ENCODE results near the gene OMP.

Gene OMP

GRCh38 chr11:77075425-77075905 is 27.2 kb upstream of the OMP start:
- Histone ChIP-seq H3K4me3 (ENCODE audit: low read depth, low read length) (no peak overlapping the region), H3K36me3 (ENCODE audit: control insufficient read depth in 2 of 2, insufficient read depth in 1 of 2, low read length in 2 of 2) (no peaks in the 10 kb centered on the region), H3K27ac (ENCODE audit: extremely low read depth, low read depth, low read length) (no peak overlapping the region), H3K9me3 (ENCODE audit: control insufficient read depth, insufficient read depth, low read depth, low read length) (no peaks in the 10 kb centered on the region), H3K4me1 (ENCODE audit: control insufficient read depth, insufficient read depth, low read length) (no peaks in the 10 kb centered on the region)
- POLR2A ChIA-PET = no interaction called here
- TF ChIP-seq ZNF248 (tag by site-specific recombination; IDR thresholded peaks at IDR 0.05) (no peak), KLF16 (tag by site-specific recombination; IDR thresholded peaks at IDR 0.05) (no peak), IKZF3 (tag by site-specific recombination; IDR thresholded peaks at IDR 0.05) (no peak), ZBTB6 (tag by site-specific recombination; IDR thresholded peaks at IDR 0.05) (no peak), ZNF529 (tag by site-specific recombination; IDR thresholded peaks at IDR 0.05; ENCODE audit: insufficient replicate concordance) (no peak), ZBTB8A (tag by site-specific recombination; IDR thresholded peaks at IDR 0.05) (no peak), ZNF660 (tag by site-specific recombination; IDR thresholded peaks at IDR 0.05) (no peak), ZNF138 (tag by site-specific recombination; IDR thresholded peaks at IDR 0.05; ENCODE audit: borderline replicate concordance) (no peak), ZNF354C (tag by site-specific recombination; IDR thresholded peaks at IDR 0.05; ENCODE audit: borderline replicate concordance, low read depth) (no peak), ZNF23 (tag by site-specific recombination; IDR thresholded peaks at IDR 0.05; ENCODE audit: borderline replicate concordance) (no peak), ZNF175 (tag by site-specific recombination; IDR thresholded peaks at IDR 0.05) (no peak), REPIN1 (tag by site-specific recombination; IDR thresholded peaks at IDR 0.05; ENCODE audit: low read depth) (no peak), ZNF768 (tag by site-specific recombination; IDR thresholded peaks at IDR 0.05) (no peak), ZNF221 (tag by site-specific recombination; IDR thresholded peaks at IDR 0.05; ENCODE audit: borderline replicate concordance) (no peak), ZBTB17 (tag by site-specific recombination; IDR thresholded peaks at IDR 0.05) (no peak), SCRT2 (tag by site-specific recombination; IDR thresholded peaks at IDR 0.05) (no peak), ZBTB26 (tag by site-specific recombination; optimal IDR thresholded peaks at IDR 0.05) (no peak)
- CTCF ChIA-PET = interaction anchor here (0.6 to 1.1 kb wide), 4 partner anchors 15 to 353 kb away, joined by 3 to 7 read pairs (median 4); no protein-coding TSS in a partner anchor

GRCh38 chr11:77079666-77080065 is 23.0 kb upstream of the OMP start:
- Histone ChIP-seq H3K4me1 (ENCODE audit: control insufficient read depth, insufficient read depth, low read length) (no peaks in the 10 kb centered on the region), H3K4me3 (ENCODE audit: low read depth, low read length) (no peak overlapping the region), H3K36me3 (ENCODE audit: control insufficient read depth in 2 of 2, insufficient read depth in 1 of 2, low read length in 2 of 2) (no peaks in the 10 kb centered on the region), H3K9me3 (ENCODE audit: control insufficient read depth, insufficient read depth, low read depth, low read length) (no peaks in the 10 kb centered on the region), H3K27ac (ENCODE audit: extremely low read depth, low read depth, low read length) (no peak overlapping the region)
- CTCF ChIA-PET = interaction anchor here (0.5 to 2.0 kb wide), 8 partner anchors 12 to 477 kb away, joined by 3 to 14 read pairs (median 3); partner anchors contain the start of gene MYO7A
- TF ChIP-seq ZSCAN23 (tag by site-specific recombination; IDR thresholded peaks at IDR 0.05) (no peak), ZNF791 (tag by site-specific recombination; IDR thresholded peaks at IDR 0.05) (no peak), ZNF433 (tag by site-specific recombination; IDR thresholded peaks at IDR 0.05; ENCODE audit: low read depth) (no peak)
- POLR2A ChIA-PET = no interaction called here

- Histone ChIP-seq H3K9me3 (ENCODE audit: control insufficient read depth, insufficient read depth, low read depth, low read length) (no peaks in the 10 kb centered on the region), H3K4me3 (ENCODE audit: low read depth, low read length) (no peak overlapping the region), H3K4me1 (ENCODE audit: control insufficient read depth, insufficient read depth, low read length) (no peaks in the 10 kb centered on the region), H3K27ac (ENCODE audit: extremely low read depth, low read depth, low read length) (no peak overlapping the region), H3K36me3 (ENCODE audit: control insufficient read depth in 2 of 2, insufficient read depth in 1 of 2, low read length in 2 of 2) (no peaks in the 10 kb centered on the region)
- CTCF ChIA-PET = interaction anchor here (0.6 to 3.0 kb wide), 5 partner anchors 8 to 33 kb away, joined by 3 to 19 read pairs (median 4); no protein-coding TSS in a partner anchor
- POLR2A ChIA-PET = no interaction called here
- TF ChIP-seq ZBTB49 (tag by site-specific recombination; IDR thresholded peaks at IDR 0.05; ENCODE audit: low read depth) = no peak
- TF ChIP-seq BCL11A (tag by site-specific recombination; IDR thresholded peaks at IDR 0.05; ENCODE audit: low read depth) = no peak
- TF ChIP-seq ZNF654 (tag by site-specific recombination; IDR thresholded peaks at IDR 0.05; ENCODE audit: low read depth) = no peak
- no peak for TF ChIP-seq ZNF114 (tag by site-specific recombination; IDR thresholded peaks at IDR 0.05)
- no peak for TF ChIP-seq ZBTB26 (tag by site-specific recombination; optimal IDR thresholded peaks at IDR 0.05)
- no peak for TF ChIP-seq FEZF1 (tag by site-specific recombination; IDR thresholded peaks at IDR 0.05)
- TF ChIP-seq ZNF292 (tag by site-specific recombination; IDR thresholded peaks at IDR 0.05; ENCODE audit: borderline replicate concordance, low read depth) = no peak
- no peak for TF ChIP-seq ZNF266 (tag by site-specific recombination; IDR thresholded peaks at IDR 0.05; ENCODE audit: low read depth)
- no peak for TF ChIP-seq ZNF529 (tag by site-specific recombination; IDR thresholded peaks at IDR 0.05; ENCODE audit: insufficient replicate concordance)
Measured at GRCh38 chr11:77080643-77081210, 21.9 kb upstream of the OMP start.
